SK-N-MC (cell line): Measurements from ENCODE around the gene TWF1.

Experiments
- EZH2 ChIP-seq: fragments of 200-600 bp; sonication (generic); IDR thresholded peaks from one replicate; pipeline ENCODE4 v1.6.1; 2017; ENCODE audit warnings: antibody characterized with exemption
- POLR2AphosphoS5 ChIP-seq: IDR thresholded peaks from 2 replicates; pipeline ENCODE4 v1.6.1; 2012; ENCODE audit warnings: mild to moderate bottlenecking, low read depth, low read length, borderline replicate concordance

DNA sequence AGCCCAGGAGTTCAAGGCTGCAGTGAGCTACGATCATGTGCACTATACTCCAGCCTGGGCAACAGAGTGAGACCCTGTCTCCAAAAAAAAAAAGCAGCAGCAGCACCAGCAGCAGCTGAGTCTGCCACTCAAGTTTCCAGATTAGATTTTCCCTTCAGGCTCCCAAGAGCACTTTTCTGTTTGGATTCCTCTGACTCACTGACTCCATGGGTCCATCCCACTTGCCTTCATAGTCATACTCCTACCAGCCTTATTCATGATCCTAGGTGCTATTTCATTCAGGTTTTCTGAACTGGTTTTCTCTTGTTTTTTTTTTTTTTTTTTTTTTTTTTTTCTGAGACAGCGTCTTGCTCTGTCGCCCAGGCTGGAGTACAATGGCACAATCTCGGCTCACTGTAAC lies 6.8 kb upstream of the TWF1 start:
- TF ChIP-seq EZH2 = no peak
- TF ChIP-seq POLR2AphosphoS5 = no peak
